Measurements from ENCODE around the gene BMP4. TPM values are rescaled to one million over a fixed set of nuclear protein-coding genes. Genes with fewer than 3 reads are reported as not detected.
"Not testable (repeated sequence)": the region's sequence is repeated elsewhere in the genome, so short reads cannot be mapped to it uniquely, and the experiment has no call there.

BMP4 gene
- 6.5 TPM for total RNA-seq
- long read RNA-seq, transcript BMP4-201 (4 exons, 1,917 nt): major isoform, 5 of 21 reads
- long read RNA-seq, transcript BMP4-206 (4 exons, 1,708 nt): major isoform, 5 of 21 reads
- long read RNA-seq, partial matches to known transcripts: 0 of 21 reads
- long read RNA-seq, other reads (novel, unspliced or antisense): 8 of 21 reads

GRCh38 chr14:53956427-53957201, at the start of gene BMP4:
Gene BMP4 (minus strand): TSS chr14:53956825. CDS start chr14:53952222, 4,603 bp downstream.
- DNase-seq (ENCODE audit: low spot score): no peak

DNA sequence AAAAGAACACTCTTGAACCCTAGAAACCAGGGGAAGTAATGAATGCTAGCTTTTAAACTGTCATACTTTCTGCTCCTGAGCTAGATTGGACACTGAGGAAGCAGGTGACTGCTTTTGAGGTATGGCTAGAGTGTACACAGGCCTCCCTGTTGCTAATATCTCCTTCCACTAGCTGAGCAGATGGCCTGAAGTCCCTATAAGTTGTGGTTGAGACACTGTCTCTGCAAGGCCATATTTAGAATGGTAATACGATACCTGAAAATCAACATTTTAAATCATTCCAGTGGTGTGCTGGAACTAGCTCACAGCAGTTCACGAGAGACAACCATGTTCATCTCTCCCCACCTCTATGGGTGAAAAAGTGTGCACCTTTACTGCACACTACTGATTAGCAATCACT, 46.4 kb upstream of the BMP4 start:
- no peak for DNase-seq (ENCODE audit: low spot score)

- DNase-seq (ENCODE audit: low spot score): no peak
Observed at GRCh38 chr14:54002653-54003052, 46.0 kb upstream of the BMP4 start.

DNA sequence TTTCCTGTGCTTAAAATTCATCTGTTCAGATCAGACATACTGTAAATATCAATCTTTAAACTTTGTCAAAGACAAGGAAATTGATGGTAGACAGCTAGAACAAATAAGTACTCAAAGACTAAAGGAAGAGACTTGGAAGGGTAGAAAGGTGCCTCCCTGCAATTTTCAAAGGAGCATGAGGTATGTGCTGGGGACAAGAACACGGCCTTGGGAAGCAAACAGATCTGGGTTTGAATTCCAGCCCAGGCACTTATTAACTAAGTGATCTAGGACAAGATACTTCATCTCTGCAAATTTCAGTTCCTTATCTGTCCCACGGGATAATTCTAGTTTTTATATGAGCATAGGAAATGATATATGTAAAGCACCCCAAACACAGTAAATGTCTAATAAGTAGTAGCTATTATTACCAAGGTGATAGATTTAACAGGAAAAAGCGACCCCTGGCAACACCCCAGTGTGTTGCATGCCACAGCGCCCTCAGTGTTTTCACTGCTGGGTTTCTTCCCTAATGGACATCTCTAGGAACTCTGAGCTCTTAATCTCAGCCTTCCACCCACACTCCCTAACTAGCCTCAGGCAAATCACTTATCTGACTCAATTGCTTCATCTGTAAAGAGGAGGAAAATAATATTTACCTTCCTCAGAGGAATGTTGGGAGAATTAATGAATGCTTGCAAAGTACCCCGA, 44.7 kb upstream of the BMP4 start:
- DNase-seq (ENCODE audit: low spot score): no peak

DNA sequence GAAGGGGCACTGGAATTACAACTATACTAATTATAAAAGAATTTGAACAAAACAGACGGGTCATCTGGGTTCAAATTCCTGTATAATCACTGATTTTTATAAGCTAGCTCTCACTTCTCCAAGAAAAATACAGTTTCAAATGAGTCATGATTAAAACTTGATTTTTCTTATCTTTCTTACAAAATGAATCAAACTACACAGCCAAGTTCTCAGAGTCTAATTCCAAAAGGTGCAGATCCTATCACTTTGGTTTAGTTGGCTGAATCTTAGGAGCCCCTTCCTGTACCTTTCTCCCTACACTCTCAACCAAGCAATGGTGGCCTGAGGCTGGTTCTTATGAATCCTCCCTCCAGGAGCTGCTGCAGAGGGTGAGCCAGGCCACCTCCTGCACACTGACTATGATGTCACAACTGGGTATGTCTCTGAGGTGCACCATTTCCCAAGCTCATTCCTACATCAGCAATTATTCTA, 43.8 kb upstream of the BMP4 start:
- no peak for DNase-seq (ENCODE audit: low spot score)

DNA sequence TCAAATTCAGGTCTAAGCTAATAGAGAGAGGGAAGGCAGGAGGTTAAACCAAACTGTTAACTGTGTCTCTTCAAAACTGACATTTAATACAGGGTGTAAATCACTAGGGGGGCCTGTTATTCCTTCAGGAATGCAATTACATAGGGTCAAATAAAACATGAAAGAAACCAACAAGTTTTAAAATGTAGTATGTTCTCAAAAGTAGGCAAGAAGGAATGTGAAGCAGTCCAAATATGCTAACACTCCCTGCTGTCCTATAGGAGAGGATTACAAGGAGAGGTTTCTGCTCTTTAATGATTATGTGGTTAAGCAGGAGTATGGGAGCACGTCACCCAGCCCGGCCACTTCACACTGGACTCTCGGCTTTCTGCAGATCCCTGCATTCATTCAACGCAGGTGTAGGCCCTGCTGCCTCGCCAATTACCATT, 42.5 kb upstream of the BMP4 start:
- no peak for DNase-seq (ENCODE audit: low spot score)

DNA sequence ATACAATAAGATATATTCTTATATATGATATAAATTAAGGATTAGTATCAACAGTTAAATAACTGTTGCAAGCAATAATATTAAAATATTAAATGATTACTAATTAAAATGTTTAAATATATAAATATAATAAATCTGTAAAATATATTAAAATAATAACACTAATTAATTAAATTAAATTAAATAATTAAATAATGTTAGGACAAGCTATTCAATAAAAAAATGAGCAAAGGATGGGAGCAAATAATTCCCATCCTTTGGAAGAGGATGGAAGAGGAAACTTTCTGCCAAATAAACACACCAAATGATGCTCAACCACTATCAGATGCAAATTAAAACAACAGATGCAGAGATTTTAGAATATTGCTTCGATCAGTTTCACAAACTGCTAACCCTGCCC, 39.4 kb upstream of the BMP4 start:
- DNase-seq (ENCODE audit: low spot score): no peak

DNA sequence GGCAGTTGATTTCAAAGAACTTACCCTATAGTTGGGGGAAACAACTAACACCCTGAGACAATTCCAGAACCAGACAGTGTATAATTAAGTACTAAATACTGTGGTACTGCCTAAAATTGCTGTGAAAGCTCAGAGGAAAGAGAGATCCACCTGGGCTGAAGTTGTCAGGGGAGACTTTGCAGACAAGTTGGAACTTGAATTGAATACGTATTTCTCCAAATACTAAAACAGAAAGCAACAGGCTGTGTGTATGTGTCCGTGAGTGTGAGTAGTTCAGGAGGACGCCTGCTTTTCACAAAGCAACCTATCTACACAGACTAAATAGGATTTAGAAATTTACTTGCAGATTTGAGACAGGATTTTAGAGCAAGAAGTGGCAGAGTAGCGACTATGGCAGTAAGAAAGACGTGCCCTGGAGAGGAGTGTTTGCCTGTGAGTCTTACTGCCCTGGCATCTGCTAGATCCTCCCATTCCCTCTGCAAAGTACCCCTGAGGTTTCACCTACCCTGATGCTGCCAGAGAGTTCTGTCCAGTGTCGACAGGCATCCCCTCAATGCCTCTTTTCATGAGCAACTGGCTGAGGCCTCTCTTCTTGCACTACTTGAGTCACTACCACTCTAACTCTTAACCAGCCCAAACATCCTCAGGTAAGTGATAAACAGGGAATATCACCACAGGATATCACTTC, 37.4 kb upstream of the BMP4 start:
- no peak for DNase-seq (ENCODE audit: low spot score)

GRCh38 chr14:53990978-53991377, 34.4 kb upstream of the BMP4 start:
- no peak for DNase-seq (ENCODE audit: low spot score)

DNA sequence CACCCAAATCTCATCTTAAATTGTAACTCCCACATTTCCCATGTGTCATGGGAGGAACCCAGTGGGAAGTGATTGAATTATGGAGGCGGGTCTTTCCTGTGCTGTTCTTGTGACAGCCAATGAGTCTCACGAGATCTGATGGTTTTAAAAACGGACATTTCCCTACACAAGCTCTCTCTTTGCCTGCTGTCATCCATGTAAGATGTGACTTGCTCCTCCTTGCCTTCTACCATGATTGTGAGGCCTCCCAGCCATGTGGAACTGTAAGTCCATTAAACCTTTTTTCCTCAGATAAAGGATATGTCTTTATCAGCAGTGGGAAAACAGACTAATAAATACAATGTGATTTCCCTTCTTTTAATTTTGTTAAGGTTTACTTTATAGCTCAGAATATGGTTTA, 30.1 kb upstream of the BMP4 start:
- DNase-seq (ENCODE audit: low spot score): not testable (repeated sequence)

DNA sequence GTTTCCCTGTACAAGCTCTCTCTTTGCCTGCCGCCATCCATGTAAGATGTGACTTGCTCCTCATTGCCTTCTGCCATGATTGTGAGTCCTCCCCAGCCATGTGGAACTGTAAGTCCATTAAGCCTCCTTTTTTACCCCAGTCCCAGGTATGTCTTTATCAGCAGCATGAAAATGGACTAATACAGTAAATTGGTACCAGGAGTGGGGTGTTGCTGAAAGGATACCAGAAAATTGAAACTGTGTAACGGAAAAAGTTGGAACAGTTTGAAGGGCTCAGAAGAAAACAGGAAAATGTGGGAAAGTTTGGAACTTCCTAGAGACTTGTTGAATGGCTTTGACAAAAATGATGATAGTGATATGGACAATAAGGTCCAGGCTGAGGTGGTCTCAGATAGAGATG, 28.3 kb upstream of the BMP4 start:
- DNase-seq (ENCODE audit: low spot score): not testable (repeated sequence)

GRCh38 chr14:53983112-53983511, 26.5 kb upstream of the BMP4 start:
- DNase-seq (ENCODE audit: low spot score): no peak

DNA sequence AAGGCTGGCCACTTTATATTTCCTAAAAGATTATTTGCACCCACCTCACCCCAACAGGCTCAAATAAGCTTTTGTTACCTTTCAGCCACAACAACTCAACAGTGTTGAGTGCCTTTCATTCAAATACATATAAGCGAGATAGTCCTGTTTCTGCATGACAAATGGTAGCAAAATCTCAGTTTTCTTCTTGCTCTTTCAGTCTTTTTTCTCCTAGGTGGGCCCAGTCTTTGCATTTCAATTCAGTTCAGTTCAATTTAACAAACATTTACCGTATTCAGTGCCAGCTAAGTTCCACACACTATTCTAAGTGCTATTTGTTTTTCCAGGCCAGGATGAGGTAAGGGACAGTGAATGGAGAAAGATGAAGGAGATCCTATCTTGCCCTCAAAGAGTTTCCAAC, 25.9 kb upstream of the BMP4 start:
- no peak for DNase-seq (ENCODE audit: low spot score)

- no peak for DNase-seq (ENCODE audit: low spot score)
Observed at GRCh38 chr14:53979747-53980642, 23.4 kb upstream of the BMP4 start.

GRCh38 chr14:53979113-53979681, 22.6 kb upstream of the BMP4 start:
- DNase-seq (ENCODE audit: low spot score): no peak

DNA sequence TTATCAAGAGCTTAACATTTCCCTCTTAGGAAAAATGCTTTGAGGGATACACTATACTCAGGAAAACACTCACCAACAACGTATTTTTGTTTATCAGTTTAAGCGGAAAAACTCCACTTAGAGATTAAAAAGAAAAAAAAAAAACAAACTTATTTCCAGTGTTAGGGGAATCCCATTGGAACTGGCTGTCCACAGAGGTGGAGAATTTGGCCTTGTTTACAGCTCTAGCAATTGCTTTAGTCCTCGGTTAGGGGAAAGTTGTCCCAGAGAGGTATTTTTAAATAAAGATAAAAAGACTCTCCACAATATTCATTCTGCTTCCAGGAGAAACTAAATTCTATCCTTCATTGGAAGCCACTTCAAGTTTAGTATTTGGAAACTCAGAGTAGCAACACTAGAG, 21.6 kb upstream of the BMP4 start:
- no peak for DNase-seq (ENCODE audit: low spot score)

DNA sequence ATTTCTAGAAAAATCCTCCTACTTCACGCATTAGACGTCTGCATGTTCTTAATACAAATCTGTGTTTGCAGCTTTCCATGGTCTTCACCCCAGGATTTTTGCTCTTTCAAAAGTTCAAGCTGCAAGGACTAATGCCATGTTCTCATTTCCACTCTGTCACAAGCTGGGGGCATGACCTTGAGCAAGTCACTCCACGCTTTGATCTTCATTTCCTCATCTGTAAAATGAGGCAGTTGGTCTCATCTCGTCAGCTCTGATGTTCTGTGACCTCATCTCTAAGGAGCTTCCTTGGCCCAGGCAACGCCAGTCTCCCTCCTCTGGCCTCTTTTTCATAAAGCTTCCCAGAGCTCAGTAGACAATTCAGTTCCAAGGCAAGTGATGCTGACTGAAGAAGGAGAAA, 18.8 kb upstream of the BMP4 start:
- no peak for DNase-seq (ENCODE audit: low spot score)

- no peak for DNase-seq (ENCODE audit: low spot score)
Observed at GRCh38 chr14:53971521-53971920, 14.9 kb upstream of the BMP4 start.

DNA sequence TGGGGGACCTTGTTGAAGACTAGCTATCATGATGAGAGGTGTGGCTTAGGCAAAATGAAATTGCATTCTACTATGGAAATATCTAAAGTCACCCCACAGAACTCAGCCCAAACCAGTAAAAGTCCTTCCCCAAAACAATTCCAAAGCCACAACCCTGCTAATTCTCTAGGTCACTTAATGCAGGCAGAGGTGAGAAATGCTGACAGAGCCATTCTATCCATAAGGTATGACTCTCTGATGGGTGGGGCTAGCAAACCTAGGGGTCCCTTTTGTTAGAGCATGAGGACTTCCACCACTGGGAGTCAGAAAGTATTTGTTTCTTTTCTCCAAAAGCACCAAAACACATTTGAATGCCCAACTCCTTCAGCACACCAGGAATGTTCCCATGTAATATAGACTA, 12.7 kb upstream of the BMP4 start:
- no peak for DNase-seq (ENCODE audit: low spot score)

- DNase-seq (ENCODE audit: low spot score): no peak
Observed at GRCh38 chr14:53968726-53969125, 12.1 kb upstream of the BMP4 start.
